ENCODE results near the gene TSKS. TPM values are rescaled to one million over a fixed set of nuclear protein-coding genes. Genes with fewer than 3 reads are reported as not detected.

The TSKS gene
- total RNA-seq, 1 donor = not detected

DNA sequence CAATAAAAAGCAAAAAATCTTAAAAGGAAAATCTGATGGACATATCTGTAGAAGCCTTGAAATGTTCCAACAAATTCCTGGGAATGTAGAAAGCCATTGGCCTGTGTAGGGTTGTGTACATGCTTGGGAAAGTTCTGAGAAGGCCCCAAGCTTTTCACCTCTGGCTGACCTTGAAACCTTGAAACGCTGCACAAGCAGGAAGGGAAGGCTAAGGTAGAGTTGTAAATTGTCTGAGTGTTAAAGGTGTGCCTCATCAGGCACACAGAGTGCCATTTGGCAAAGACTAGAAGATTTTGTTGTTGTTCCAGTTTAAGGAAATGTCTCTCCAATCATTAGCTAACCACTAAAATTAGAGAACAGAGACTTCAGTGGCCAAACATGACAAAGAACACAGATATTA lies 10.4 kb downstream of the TSKS start:
- H3K79me2 ChIP-seq (ENCODE audit: insufficient read depth, low read length) = no peaks in the 10 kb centered on the region
- no peaks in the 10 kb centered on the region for H3K36me3 ChIP-seq (ENCODE audit: insufficient read depth, low read length)
- H3K4me3 ChIP-seq (ENCODE audit: insufficient read depth, low read length) = no peak overlapping the region
- DNase-seq (ENCODE audit: insufficient read length, low spot score, missing footprints) = no peak
- H3K4me2 ChIP-seq (ENCODE audit: insufficient read depth, low read length) = no peak overlapping the region
- H4K20me1 ChIP-seq (ENCODE audit: insufficient read depth, low read length) = no peaks in the 10 kb centered on the region
- TF ChIP-seq, protein P1, sequence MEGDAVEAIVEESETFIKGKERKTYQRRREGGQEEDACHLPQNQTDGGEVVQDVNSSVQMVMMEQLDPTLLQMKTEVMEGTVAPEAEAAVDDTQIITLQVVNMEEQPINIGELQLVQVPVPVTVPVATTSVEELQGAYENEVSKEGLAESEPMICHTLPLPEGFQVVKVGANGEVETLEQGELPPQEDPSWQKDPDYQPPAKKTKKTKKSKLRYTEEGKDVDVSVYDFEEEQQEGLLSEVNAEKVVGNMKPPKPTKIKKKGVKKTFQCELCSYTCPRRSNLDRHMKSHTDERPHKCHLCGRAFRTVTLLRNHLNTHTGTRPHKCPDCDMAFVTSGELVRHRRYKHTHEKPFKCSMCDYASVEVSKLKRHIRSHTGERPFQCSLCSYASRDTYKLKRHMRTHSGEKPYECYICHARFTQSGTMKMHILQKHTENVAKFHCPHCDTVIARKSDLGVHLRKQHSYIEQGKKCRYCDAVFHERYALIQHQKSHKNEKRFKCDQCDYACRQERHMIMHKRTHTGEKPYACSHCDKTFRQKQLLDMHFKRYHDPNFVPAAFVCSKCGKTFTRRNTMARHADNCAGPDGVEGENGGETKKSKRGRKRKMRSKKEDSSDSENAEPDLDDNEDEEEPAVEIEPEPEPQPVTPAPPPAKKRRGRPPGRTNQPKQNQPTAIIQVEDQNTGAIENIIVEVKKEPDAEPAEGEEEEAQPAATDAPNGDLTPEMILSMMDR (IDR thresholded peaks at IDR 0.05; ENCODE audit: extremely low read depth, low read depth, low read length) = no peak
- H2AFZ ChIP-seq (ENCODE audit: low read length) = no peak overlapping the region
- peaks cover 25% of the 10 kb centered on the region for H3K4me1 ChIP-seq (ENCODE audit: insufficient read depth, low read length)
- no peaks in the 10 kb centered on the region for H3K9me3 ChIP-seq (ENCODE audit: low read depth, low read length)
- H3K27me3 ChIP-seq (ENCODE audit: insufficient read depth, low read length) = no peaks in the 10 kb centered on the region
- no peak overlapping the region for H3K27ac ChIP-seq (ENCODE audit: low read depth, low read length)

DNA sequence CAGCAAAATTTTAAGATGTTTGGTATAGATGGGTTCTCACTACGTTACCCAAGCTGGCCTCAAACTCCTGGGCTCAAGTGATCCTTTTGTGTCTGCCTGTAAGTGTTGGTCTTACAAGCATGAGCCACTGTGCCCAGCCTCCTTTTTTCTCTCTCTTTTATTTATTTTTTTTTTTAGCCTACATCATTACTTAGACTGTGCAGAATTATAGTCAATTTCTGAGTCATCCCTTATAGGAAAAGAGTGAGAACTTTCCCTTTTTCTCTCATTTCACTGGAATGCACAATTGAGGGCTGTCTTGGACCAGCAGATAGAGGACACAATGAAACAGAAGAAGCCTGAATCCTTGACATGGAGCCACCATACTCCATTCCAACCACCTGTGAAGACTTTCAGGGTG lies 13.3 kb downstream of the TSKS start:
- TF ChIP-seq, protein P1 (IDR thresholded peaks at IDR 0.05; ENCODE audit: extremely low read depth, low read depth, low read length) = no peak
- Histone ChIP-seq H3K27ac (ENCODE audit: low read depth, low read length) (no peak overlapping the region), H3K36me3 (ENCODE audit: insufficient read depth, low read length) (no peaks in the 10 kb centered on the region), H4K20me1 (ENCODE audit: insufficient read depth, low read length) (no peaks in the 10 kb centered on the region), H3K9me3 (ENCODE audit: low read depth, low read length) (no peaks in the 10 kb centered on the region), H3K4me3 (ENCODE audit: insufficient read depth, low read length) (no peak overlapping the region), H2AFZ (ENCODE audit: low read length) (peak overlapping the region; percentile 27), H3K27me3 (ENCODE audit: insufficient read depth, low read length) (no peaks in the 10 kb centered on the region), H3K4me1 (ENCODE audit: insufficient read depth, low read length) (peaks cover 15% of the 10 kb centered on the region), H3K79me2 (ENCODE audit: insufficient read depth, low read length) (no peaks in the 10 kb centered on the region), H3K4me2 (ENCODE audit: insufficient read depth, low read length) (peak overlapping the region; percentile 9)
- DNase-seq (ENCODE audit: insufficient read length, low spot score, missing footprints) = peak; percentile 91

DNA sequence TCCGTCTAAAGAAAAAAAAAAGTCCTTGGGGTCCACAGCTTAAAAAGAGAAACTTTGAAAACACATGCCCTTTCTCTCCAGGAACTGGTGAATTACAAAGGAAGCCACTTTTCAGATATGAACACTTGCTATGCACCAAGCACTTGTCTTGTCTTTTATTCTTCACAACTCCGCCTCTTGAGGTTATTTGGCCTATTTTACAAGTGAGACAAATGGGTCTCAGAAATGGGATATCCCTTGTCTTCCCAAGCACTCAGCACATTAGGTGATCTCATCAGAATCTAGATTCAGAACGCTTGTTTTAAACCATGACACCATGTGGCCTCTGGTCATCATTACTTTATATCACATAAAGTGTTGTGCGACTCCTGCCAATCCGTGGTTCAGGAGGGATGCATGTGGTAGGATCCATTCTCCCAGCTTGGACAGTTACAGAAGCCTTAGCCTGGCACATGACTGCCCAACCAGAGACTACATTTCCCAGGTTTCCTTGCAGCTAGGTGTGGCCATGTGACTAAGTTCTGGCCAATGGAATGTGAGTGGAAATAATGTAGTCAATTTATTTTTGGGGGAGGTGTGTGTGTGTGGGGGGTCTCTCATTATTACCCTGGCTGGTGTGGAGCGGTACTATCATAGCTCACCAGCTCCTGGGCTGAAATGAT lies 13.9 kb downstream of the TSKS start:
- Histone ChIP-seq H3K4me1 (ENCODE audit: insufficient read depth, low read length) (peaks cover 15% of the 10 kb centered on the region), H4K20me1 (ENCODE audit: insufficient read depth, low read length) (no peaks in the 10 kb centered on the region), H3K4me3 (ENCODE audit: insufficient read depth, low read length) (no peak overlapping the region), H3K4me2 (ENCODE audit: insufficient read depth, low read length) (peak overlapping the region; percentile 9), H3K27ac (ENCODE audit: low read depth, low read length) (no peak overlapping the region), H3K36me3 (ENCODE audit: insufficient read depth, low read length) (no peaks in the 10 kb centered on the region), H2AFZ (ENCODE audit: low read length) (no peak overlapping the region), H3K9me3 (ENCODE audit: low read depth, low read length) (no peaks in the 10 kb centered on the region), H3K79me2 (ENCODE audit: insufficient read depth, low read length) (no peaks in the 10 kb centered on the region), H3K27me3 (ENCODE audit: insufficient read depth, low read length) (no peaks in the 10 kb centered on the region)
- DNase-seq (ENCODE audit: insufficient read length, low spot score, missing footprints) = peak; percentile 90
- TF ChIP-seq, protein P1 (IDR thresholded peaks at IDR 0.05; ENCODE audit: extremely low read depth, low read depth, low read length) = no peak

DNA sequence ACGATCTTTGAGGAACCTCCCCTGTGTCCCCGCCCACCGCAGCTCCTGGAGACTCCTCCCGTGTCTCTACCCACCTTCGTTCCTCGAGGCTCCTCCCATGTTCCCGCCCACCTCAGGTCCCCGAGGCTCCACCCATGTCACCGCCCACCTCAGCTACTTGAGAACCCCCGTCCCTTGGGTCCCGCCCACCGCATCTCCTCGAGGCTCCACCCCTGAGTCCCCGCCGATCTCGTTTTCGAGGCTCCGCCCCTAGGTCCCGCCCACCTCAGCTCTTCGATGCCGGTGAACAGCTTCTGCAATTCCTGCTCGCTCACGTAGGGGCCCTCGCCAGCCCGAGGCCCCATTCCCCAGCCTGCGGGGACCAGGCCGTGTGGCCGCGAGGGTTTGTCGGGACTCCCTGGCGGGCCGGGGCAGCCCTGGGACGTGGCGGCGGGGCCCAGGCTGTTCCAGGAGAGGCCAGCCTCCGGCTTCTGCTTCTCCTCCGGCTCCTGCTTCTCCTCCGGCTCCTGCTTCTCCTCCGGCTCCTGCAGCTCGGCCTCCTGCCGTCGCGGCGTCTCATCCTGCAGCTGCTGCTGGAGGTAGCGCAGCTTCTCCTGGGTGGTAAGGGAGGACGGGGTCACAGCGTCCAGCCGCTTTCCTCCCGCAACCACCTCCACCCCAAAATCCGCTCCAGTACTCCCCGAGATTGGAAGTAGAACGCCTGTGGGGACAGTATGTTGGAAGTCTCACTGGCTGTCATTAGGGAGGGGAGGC lies 16.7 kb downstream of the TSKS start:
- no peak overlapping the region for H3K27ac ChIP-seq (ENCODE audit: low read depth, low read length)
- H3K9me3 ChIP-seq (ENCODE audit: low read depth, low read length) = no peaks in the 10 kb centered on the region
- no peaks in the 10 kb centered on the region for H3K79me2 ChIP-seq (ENCODE audit: insufficient read depth, low read length)
- H3K4me2 ChIP-seq (ENCODE audit: insufficient read depth, low read length) = no peak overlapping the region
- peaks cover 12% of the 10 kb centered on the region for H3K4me1 ChIP-seq (ENCODE audit: insufficient read depth, low read length)
- no peak overlapping the region for H3K4me3 ChIP-seq (ENCODE audit: insufficient read depth, low read length)
- no peaks in the 10 kb centered on the region for H4K20me1 ChIP-seq (ENCODE audit: insufficient read depth, low read length)
- TF ChIP-seq, protein P1 (IDR thresholded peaks at IDR 0.05; ENCODE audit: extremely low read depth, low read depth, low read length) = no peak
- DNase-seq (ENCODE audit: insufficient read length, low spot score, missing footprints) = peak; percentile 68
- no peaks in the 10 kb centered on the region for H3K36me3 ChIP-seq (ENCODE audit: insufficient read depth, low read length)
- no peak overlapping the region for H2AFZ ChIP-seq (ENCODE audit: low read length)
- no peaks in the 10 kb centered on the region for H3K27me3 ChIP-seq (ENCODE audit: insufficient read depth, low read length)
